OCI-LY7 (cell line): Measurements from ENCODE around the gene PINK1. TPM values are rescaled to one million over a fixed set of nuclear protein-coding genes. Genes with fewer than 3 reads are reported as not detected.
A peak's percentile ranks its signal among the peaks of the same experiment; 100 is the strongest.
"Not testable (repeated sequence)": the region's sequence is repeated elsewhere in the genome, so short reads cannot be mapped to it uniquely, and the experiment has no call there.

Source experiments
- BruUV-seq: library from RNA; stranded (reverse); fragments of 400-500 nt; replicated peaks from 2 replicates; lab custom pipeline; 2021; lab: Mats Ljungman, UMichigan
- CTCF ChIA-PET: fragments of 300-600 bp; sonication (Branson Sonifier 250); formaldehyde crosslinking; loops from one replicate; lab custom pipeline; 2022; ENCODE audit warnings: antibody characterized with exemption; ENCODE audit not compliant: unreplicated experiment; lab: Charles Lee
- POLR2A ChIA-PET: fragments of 300-600 bp; sonication (Branson Sonifier 250); formaldehyde crosslinking; loops from one replicate; lab custom pipeline; 2022; ENCODE audit warnings: antibody characterized with exemption; lab: Charles Lee
- DNase-seq: peaks from one replicate; pipeline ENCODE4 v3.0.0-alpha.2; 2015; ENCODE audit warnings: low spot score
- H2AFZ ChIP-seq: fragments of 200-600 bp; sonication (generic), shearing (Covaris generic); 2 replicates; pipeline ENCODE4 v1.6.1; 2014; ENCODE audit warnings: mild to moderate bottlenecking, antibody characterized with exemption, low read length, moderate library complexity
- H3K27ac ChIP-seq: fragments of 200-600 bp; sonication (generic); 2 replicates; pipeline ENCODE4 v1.5.1; 2014; ENCODE audit warnings: mixed run types, low read depth, mild to moderate bottlenecking, moderate library complexity, low read length, inconsistent platforms; ENCODE audit not compliant: poor library complexity, severe bottlenecking
- H3K36me3 ChIP-seq: fragments of 200-600 bp; sonication (generic); 2 replicates; pipeline ENCODE4 v1.6.1; 2014; ENCODE audit warnings: mild to moderate bottlenecking, antibody characterized with exemption, low read length, moderate library complexity, mixed read lengths; ENCODE audit not compliant: insufficient read depth
- H3K4me1 ChIP-seq: fragments of 200-600 bp; sonication (generic); 2 replicates; pipeline ENCODE4 v1.5.1; 2014; ENCODE audit warnings: mild to moderate bottlenecking, low read length; ENCODE audit not compliant: insufficient read depth, poor library complexity, severe bottlenecking
- H3K4me2 ChIP-seq: fragments of 200-600 bp; sonication (generic); 2 replicates; pipeline ENCODE4 v1.6.1; 2014; ENCODE audit warnings: mild to moderate bottlenecking, low read length
- H3K4me3 ChIP-seq: fragments of 200-600 bp; sonication (generic); 2 replicates; pipeline ENCODE4 v1.5.1; 2014; ENCODE audit warnings: mild to moderate bottlenecking, low read depth, low read length; ENCODE audit not compliant: poor library complexity, severe bottlenecking
- H3K79me2 ChIP-seq: fragments of 200-600 bp; sonication (generic); 2 replicates; pipeline ENCODE4 v1.6.1; 2016; ENCODE audit warnings: low read depth, mild to moderate bottlenecking, low read length, moderate library complexity, mixed read lengths; ENCODE audit not compliant: insufficient read depth
- H3K9me2 ChIP-seq: fragments of 200-600 bp; sonication (generic); 2 replicates; pipeline ENCODE4 v1.6.1; 2016; ENCODE audit warnings: mild to moderate bottlenecking, low read length, mixed read lengths; ENCODE audit not compliant: insufficient read depth
- H3K9me3 ChIP-seq: fragments of 200-600 bp; sonication (generic); 2 replicates; pipeline ENCODE4 v1.6.1; 2014; ENCODE audit warnings: mild to moderate bottlenecking, mixed run types, low read length, mixed read lengths
- H4K20me1 ChIP-seq: fragments of 200-600 bp; sonication (generic); 2 replicates; pipeline ENCODE4 v1.6.1; 2014; ENCODE audit warnings: mild to moderate bottlenecking, antibody characterized with exemption, low read length, moderate library complexity, mixed read lengths; ENCODE audit not compliant: insufficient read depth
- EZH2phosphoT487 ChIP-seq: fragments of 200-600 bp; sonication (generic); IDR thresholded peaks from 2 replicates; pipeline ENCODE4 v1.6.1; 2018; ENCODE audit warnings: low read depth, borderline replicate concordance, mild to moderate bottlenecking, mixed run types, antibody characterized with exemption, low read length, moderate library complexity, mixed read lengths
- intact Hi-C: fragments of 100-400 bp; cut with micrococcal nuclease; formaldehyde crosslinking; loops from one replicate; pipeline ENCODE4 v1.10.0; 2022; ENCODE audit not compliant: unreplicated experiment
- total RNA-seq, 2 experiments: library from RNA; depleted of rRNA in 1 of 2; stranded (reverse); fragments of >200 nt in 1 of 2; shearing (Covaris generic) in 1 of 2; gene quantifications; 2 replicates each; pipeline ENCODE4 v1.2.3, GENCODE V29; 2014 to 2022
- TF ChIP-seq, protein P1 (sequence below): fragments of 200-600 bp; sonication (generic); conservative IDR thresholded peaks from 2 replicates; pipeline ENCODE4 v1.5.1; 2014; ENCODE audit warnings: mild to moderate bottlenecking, antibody characterized with exemption, low read length, moderate library complexity, mixed read lengths

PINK1 gene
- total RNA-seq, 2 experiments from 2014 or later = 8.9 to 13.4 TPM

DNA sequence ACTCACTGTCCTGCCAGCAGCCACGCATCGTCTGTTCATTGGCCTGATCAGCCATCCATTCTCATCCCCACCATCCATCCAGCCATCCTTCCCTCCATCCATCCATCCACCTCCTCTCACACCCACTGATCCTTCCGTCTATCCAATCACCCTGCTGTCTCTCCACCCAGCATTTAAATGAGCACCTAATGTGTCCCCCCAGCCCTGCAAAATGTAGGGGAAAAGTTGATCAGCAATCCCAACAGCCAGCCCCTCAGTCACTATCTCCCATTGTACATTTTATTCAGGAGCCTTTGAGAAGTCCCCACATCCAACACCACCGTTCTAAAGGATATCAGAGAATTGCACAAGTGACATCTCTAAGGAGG is 39.0 kb downstream of the PINK1 start:
- no peaks in the 10 kb centered on the region for H3K36me3 ChIP-seq
- no peaks in the 10 kb centered on the region for H4K20me1 ChIP-seq
- no peak overlapping the region for H2AFZ ChIP-seq
- intact Hi-C loops = no loop called here
- H3K4me3 ChIP-seq = no peak overlapping the region
- ChIA-PET CTCF (no interaction called here), POLR2A (interaction anchor here (0.7 kb wide), 1 partner anchor 150 kb away, joined by 3 read pairs; no protein-coding TSS in a partner anchor)
- peaks cover 6% of the 10 kb centered on the region for H3K4me1 ChIP-seq
- no peaks in the 10 kb centered on the region for H3K9me2 ChIP-seq
- no peak for TF ChIP-seq EZH2phosphoT487
- TF ChIP-seq, protein P1, sequence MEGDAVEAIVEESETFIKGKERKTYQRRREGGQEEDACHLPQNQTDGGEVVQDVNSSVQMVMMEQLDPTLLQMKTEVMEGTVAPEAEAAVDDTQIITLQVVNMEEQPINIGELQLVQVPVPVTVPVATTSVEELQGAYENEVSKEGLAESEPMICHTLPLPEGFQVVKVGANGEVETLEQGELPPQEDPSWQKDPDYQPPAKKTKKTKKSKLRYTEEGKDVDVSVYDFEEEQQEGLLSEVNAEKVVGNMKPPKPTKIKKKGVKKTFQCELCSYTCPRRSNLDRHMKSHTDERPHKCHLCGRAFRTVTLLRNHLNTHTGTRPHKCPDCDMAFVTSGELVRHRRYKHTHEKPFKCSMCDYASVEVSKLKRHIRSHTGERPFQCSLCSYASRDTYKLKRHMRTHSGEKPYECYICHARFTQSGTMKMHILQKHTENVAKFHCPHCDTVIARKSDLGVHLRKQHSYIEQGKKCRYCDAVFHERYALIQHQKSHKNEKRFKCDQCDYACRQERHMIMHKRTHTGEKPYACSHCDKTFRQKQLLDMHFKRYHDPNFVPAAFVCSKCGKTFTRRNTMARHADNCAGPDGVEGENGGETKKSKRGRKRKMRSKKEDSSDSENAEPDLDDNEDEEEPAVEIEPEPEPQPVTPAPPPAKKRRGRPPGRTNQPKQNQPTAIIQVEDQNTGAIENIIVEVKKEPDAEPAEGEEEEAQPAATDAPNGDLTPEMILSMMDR = no peak
- BruUV-seq = no TSS peak
- DNase-seq = no peak
- no peak overlapping the region for H3K4me2 ChIP-seq
- no peak overlapping the region for H3K27ac ChIP-seq
- H3K9me3 ChIP-seq = no peaks in the 10 kb centered on the region
- no peaks in the 10 kb centered on the region for H3K79me2 ChIP-seq

- CTCF ChIA-PET, H2AFZ ChIP-seq, DNase-seq, H3K9me2 ChIP-seq, BruUV-seq, intact Hi-C loops, H3K4me3 ChIP-seq, H3K4me2 ChIP-seq, H3K9me3 ChIP-seq, H4K20me1 ChIP-seq, H3K27ac ChIP-seq, H3K4me1 ChIP-seq, H3K36me3 ChIP-seq, H3K79me2 ChIP-seq: not testable (repeated sequence)
- POLR2A ChIA-PET = interaction anchor here (1.1 to 1.3 kb wide), 2 partner anchors 10 to 12 kb away, joined by 3 to 4 read pairs; partner anchors contain the start of gene DDOST
Measured at GRCh38 chr1:20673626-20674025, 40.4 kb downstream of the PINK1 start.

DNA sequence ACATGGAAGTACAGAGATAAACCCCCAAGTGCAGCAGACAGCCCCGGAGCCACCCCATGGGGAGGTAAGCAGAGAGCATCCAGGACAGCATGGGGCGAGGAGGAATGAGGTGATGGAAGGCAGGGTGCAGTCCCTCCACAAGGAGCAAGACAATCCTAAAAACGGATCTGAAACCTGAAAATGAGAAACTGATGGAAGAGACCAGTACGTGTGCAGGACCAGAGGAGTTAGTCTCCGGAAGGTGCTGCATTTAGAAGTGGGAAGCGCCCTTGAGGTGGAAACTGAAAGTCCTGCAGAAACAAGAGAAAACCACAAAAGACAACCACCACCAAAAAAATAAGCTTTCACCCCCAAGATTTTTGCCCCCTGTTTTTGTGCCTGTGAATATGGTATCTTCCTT is 45.3 kb downstream of the PINK1 start:
- Histone ChIP-seq H3K36me3 (no peaks in the 10 kb centered on the region), H3K4me3 (peak overlapping the region; percentile 33), H3K9me3 (peaks cover 6% of the 10 kb centered on the region), H4K20me1 (no peaks in the 10 kb centered on the region), H3K4me2 (peak overlapping the region; percentile 52), H3K79me2 (no peaks in the 10 kb centered on the region), H3K27ac (peak overlapping the region; percentile 34), H3K4me1 (peaks cover 35% of the 10 kb centered on the region), H2AFZ (peak overlapping the region; percentile 13; the same call in 1 of the 2 replicates), H3K9me2 (no peaks in the 10 kb centered on the region)
- TF ChIP-seq, protein P1 = no peak
- TF ChIP-seq EZH2phosphoT487 = no peak
- ChIA-PET CTCF (no interaction called here), POLR2A (interaction anchor here (0.6 to 1.6 kb wide), 3 partner anchors 18 to 513 kb away, joined by 3 to 4 read pairs (median 3); no protein-coding TSS in a partner anchor)
- no TSS peak for BruUV-seq
- intact Hi-C loops = no loop called here
- DNase-seq = peak; percentile 75
